ENCODE measurements around the gene PTGES2.

GRCh38 chr9:128174062-128174461 is 46.5 kb upstream of the PTGES2 start:
- TF ChIP-seq POLR2A (IDR thresholded peaks at IDR 0.05; ENCODE audit: low read depth, low read length) (no peak), TAF1 (IDR thresholded peaks at IDR 0.05; ENCODE audit: borderline replicate concordance, low read depth, low read length) (no peak)
